ENCODE measurements around the gene TMEM123.

GRCh38 chr11:102359372-102359771 is 93.2 kb downstream of the TMEM123 start:
- TF ChIP-seq MAX (IDR thresholded peaks at IDR 0.05) (no peak), YY1 (IDR thresholded peaks at IDR 0.05; ENCODE audit: low read depth) (no peak), ZBTB7A (IDR thresholded peaks at IDR 0.05; ENCODE audit: low read depth) (no peak), EP300 (IDR thresholded peaks at IDR 0.05; ENCODE audit: borderline replicate concordance) (no peak), RAD21 (IDR thresholded peaks at IDR 0.05; ENCODE audit: low read depth) (no peak), TAF1 (IDR thresholded peaks at IDR 0.05; ENCODE audit: low read depth) (no peak), CEBPB (IDR thresholded peaks at IDR 0.05) (no peak), EGR1 (IDR thresholded peaks at IDR 0.05) (no peak), CREB1 (IDR thresholded peaks at IDR 0.05; ENCODE audit: low read depth) (no peak)
- TF ChIP-seq, protein P1, sequence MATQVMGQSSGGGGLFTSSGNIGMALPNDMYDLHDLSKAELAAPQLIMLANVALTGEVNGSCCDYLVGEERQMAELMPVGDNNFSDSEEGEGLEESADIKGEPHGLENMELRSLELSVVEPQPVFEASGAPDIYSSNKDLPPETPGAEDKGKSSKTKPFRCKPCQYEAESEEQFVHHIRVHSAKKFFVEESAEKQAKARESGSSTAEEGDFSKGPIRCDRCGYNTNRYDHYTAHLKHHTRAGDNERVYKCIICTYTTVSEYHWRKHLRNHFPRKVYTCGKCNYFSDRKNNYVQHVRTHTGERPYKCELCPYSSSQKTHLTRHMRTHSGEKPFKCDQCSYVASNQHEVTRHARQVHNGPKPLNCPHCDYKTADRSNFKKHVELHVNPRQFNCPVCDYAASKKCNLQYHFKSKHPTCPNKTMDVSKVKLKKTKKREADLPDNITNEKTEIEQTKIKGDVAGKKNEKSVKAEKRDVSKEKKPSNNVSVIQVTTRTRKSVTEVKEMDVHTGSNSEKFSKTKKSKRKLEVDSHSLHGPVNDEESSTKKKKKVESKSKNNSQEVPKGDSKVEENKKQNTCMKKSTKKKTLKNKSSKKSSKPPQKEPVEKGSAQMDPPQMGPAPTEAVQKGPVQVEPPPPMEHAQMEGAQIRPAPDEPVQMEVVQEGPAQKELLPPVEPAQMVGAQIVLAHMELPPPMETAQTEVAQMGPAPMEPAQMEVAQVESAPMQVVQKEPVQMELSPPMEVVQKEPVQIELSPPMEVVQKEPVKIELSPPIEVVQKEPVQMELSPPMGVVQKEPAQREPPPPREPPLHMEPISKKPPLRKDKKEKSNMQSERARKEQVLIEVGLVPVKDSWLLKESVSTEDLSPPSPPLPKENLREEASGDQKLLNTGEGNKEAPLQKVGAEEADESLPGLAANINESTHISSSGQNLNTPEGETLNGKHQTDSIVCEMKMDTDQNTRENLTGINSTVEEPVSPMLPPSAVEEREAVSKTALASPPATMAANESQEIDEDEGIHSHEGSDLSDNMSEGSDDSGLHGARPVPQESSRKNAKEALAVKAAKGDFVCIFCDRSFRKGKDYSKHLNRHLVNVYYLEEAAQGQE (IDR thresholded peaks at IDR 0.05; ENCODE audit: low read depth) = no peak

All from Ishikawa (cell line).